ENCODE measurements around the gene TRAF3. TPM values are rescaled to one million over a fixed set of nuclear protein-coding genes. Genes with fewer than 3 reads are reported as not detected.
"Not testable (repeated sequence)": the region's sequence is repeated elsewhere in the genome, so short reads cannot be mapped to it uniquely, and the experiment has no call there.

Gene TRAF3
- total RNA-seq, 1 donor from 2014 or later = 11.6 TPM

GRCh38 chr14:102924632-102925588 lies 147.7 kb downstream of the TRAF3 start:
- no peak for DNase-seq
- ATAC-seq = no peak
- intact Hi-C loops (cut with micrococcal nuclease) = no loop called here

- intact Hi-C loops (cut with micrococcal nuclease) = no loop called here
- DNase-seq = no peak
- no peak for ATAC-seq
Measured at GRCh38 chr14:102925646-102926045, 148.4 kb downstream of the TRAF3 start.

- ATAC-seq (no peak), DNase-seq (no peak)
- intact Hi-C loops (cut with micrococcal nuclease) = no loop called here
Measured at GRCh38 chr14:102926104-102926503, 148.9 kb downstream of the TRAF3 start.

- DNase-seq; intact Hi-C loops (cut with micrococcal nuclease): not testable (repeated sequence)
Measured at GRCh38 chr14:102926840-102927239, 149.6 kb downstream of the TRAF3 start.

GRCh38 chr14:102927346-102927877 lies 150.2 kb downstream of the TRAF3 start:
- no peak for DNase-seq
- ATAC-seq = no peak
- intact Hi-C loops (cut with micrococcal nuclease) = no loop called here

More at GRCh38 chr14:102926840-102927239, 149.6 kb downstream of the TRAF3 start:
- ATAC-seq = not testable (repeated sequence)

GRCh38 chr14:102927878-102928411 lies 150.7 kb downstream of the TRAF3 start:
- no peak for DNase-seq
- intact Hi-C loops (cut with micrococcal nuclease) = no loop called here
- peak; percentile 13 for ATAC-seq

- intact Hi-C loops (cut with micrococcal nuclease) = no loop called here
- ATAC-seq (peak; percentile 68), DNase-seq (peak; percentile 75)
Measured at GRCh38 chr14:102928412-102929240, 151.4 kb downstream of the TRAF3 start.

GRCh38 chr14:102929241-102930137 lies 152.2 kb downstream of the TRAF3 start:
- peak; percentile 30 for DNase-seq
- ATAC-seq = peak; percentile 3
- intact Hi-C loops (cut with micrococcal nuclease) = no loop called here

GRCh38 chr14:102930138-102930752 lies 153.0 kb downstream of the TRAF3 start:
- intact Hi-C loops (cut with micrococcal nuclease) = no loop called here
- no peak for ATAC-seq
- DNase-seq = peak; percentile 40

- peak; percentile 27 for DNase-seq
- ATAC-seq = no peak
- intact Hi-C loops (cut with micrococcal nuclease) = no loop called here
Measured at GRCh38 chr14:102930753-102931579, 153.7 kb downstream of the TRAF3 start.

- ATAC-seq (no peak), DNase-seq (peak; percentile 20)
- intact Hi-C loops (cut with micrococcal nuclease) = no loop called here
Measured at GRCh38 chr14:102931580-102932285, 154.5 kb downstream of the TRAF3 start.

GRCh38 chr14:102932484-102933248 lies 155.4 kb downstream of the TRAF3 start:
- intact Hi-C loops (cut with micrococcal nuclease) = no loop called here
- no peak for ATAC-seq
- no peak for DNase-seq

GRCh38 chr14:102933618-102934231 lies 156.5 kb downstream of the TRAF3 start:
- DNase-seq (peak; percentile 24), ATAC-seq (no peak)
- intact Hi-C loops (cut with micrococcal nuclease) = no loop called here

- intact Hi-C loops (cut with micrococcal nuclease) = no loop called here
- no peak for DNase-seq
- ATAC-seq = no peak
Measured at GRCh38 chr14:102935756-102936155, 158.5 kb downstream of the TRAF3 start.

All from left ventricle myocardium superior (tissue), 1 donor.